IMR-90 (cell line): ENCODE results near the gene TPRKB. TPM values are rescaled to one million over a fixed set of nuclear protein-coding genes. Genes with fewer than 3 reads are reported as not detected.

Source experiments
- ATAC-seq: fragments of 200-7000 bp; cut with Tn5 transposase; 2 replicates; pipeline ENCODE4 v1.9.1; 2020; ENCODE audit warnings: low read depth, mild to moderate bottlenecking, moderate library complexity
- BruUV-seq: library from RNA; stranded (reverse); fragments of 400-500 nt; replicated peaks from 2 replicates; lab custom pipeline; 2021; lab: Mats Ljungman, UMichigan
- CTCF ChIA-PET: fragments of 300-600 bp; formaldehyde crosslinking; extraction: SDS; loops from one replicate; lab custom pipeline; 2021; ENCODE audit warnings: antibody characterized with exemption; lab: Yijun Ruan, JAX
- POLR2A ChIA-PET: fragments of 300-600 bp; sonication (Branson Sonifier 250); formaldehyde crosslinking; loops from one replicate; lab custom pipeline; 2022; ENCODE audit warnings: antibody characterized with exemption; ENCODE audit not compliant: unreplicated experiment; lab: Charles Lee
- DNase-seq: peaks from one replicate; pipeline ENCODE4 v3.0.0; 2013
- H2AFZ ChIP-seq: replicated peaks from 2 replicates; pipeline ENCODE3; 2013; ENCODE audit warnings: low read length, mild to moderate bottlenecking; ENCODE audit not compliant: poor library complexity
- H2AK5ac ChIP-seq: 2 replicates; pipeline ENCODE4 v1.6.1; 2013; ENCODE audit warnings: low read depth, low read length, inconsistent platforms
- H2AK9ac ChIP-seq: replicated peaks from 2 replicates; pipeline ENCODE3; 2013; ENCODE audit warnings: mild to moderate bottlenecking, low read depth, low read length, moderate library complexity; ENCODE audit not compliant: poor library complexity
- H2BK120ac ChIP-seq: 2 replicates; pipeline ENCODE4 v1.6.1; 2013; ENCODE audit warnings: low read depth, low read length, inconsistent platforms
- H2BK15ac ChIP-seq: 3 replicates; pipeline ENCODE4 v1.6.1; 2013; ENCODE audit warnings: low read depth, low read length, inconsistent platforms
- H2BK20ac ChIP-seq: 2 replicates; pipeline ENCODE4 v1.6.1; 2013; ENCODE audit warnings: low read depth, mild to moderate bottlenecking, inconsistent platforms, low read length, moderate library complexity
- H2BK5ac ChIP-seq: 2 replicates; pipeline ENCODE4 v1.6.1; 2013; ENCODE audit warnings: mild to moderate bottlenecking, low read depth, low read length, inconsistent platforms; ENCODE audit not compliant: poor library complexity, severe bottlenecking
- H3K14ac ChIP-seq: replicated peaks from 2 replicates; pipeline ENCODE4 v1.6.1; 2013; ENCODE audit warnings: low read depth, low read length, inconsistent platforms
- H3K18ac ChIP-seq: 2 replicates; pipeline ENCODE4 v1.6.1; 2013; ENCODE audit warnings: low read depth, low read length, control low read depth
- H3K23ac ChIP-seq: 2 replicates; pipeline ENCODE4 v1.6.1; 2013; ENCODE audit warnings: low read depth, low read length, inconsistent platforms
- H3K27ac ChIP-seq: 2 replicates; pipeline ENCODE4 v1.5.1; 2013; ENCODE audit warnings: mild to moderate bottlenecking, control low read depth, low read length; ENCODE audit not compliant: insufficient read depth
- H3K27me3 ChIP-seq: 2 replicates; pipeline ENCODE4 v1.6.1; 2013; ENCODE audit warnings: low read length; ENCODE audit not compliant: control insufficient read depth, insufficient read depth
- H3K36me3 ChIP-seq: 2 replicates; pipeline ENCODE4 v1.6.1; 2013; ENCODE audit warnings: low read length, mixed read lengths; ENCODE audit not compliant: control insufficient read depth, insufficient read depth
- H3K4ac ChIP-seq: 2 replicates; pipeline ENCODE4 v1.6.1; 2013; ENCODE audit warnings: low read depth, low read length, inconsistent platforms
- H3K4me1 ChIP-seq: 2 replicates; pipeline ENCODE4 v1.6.1; 2013; ENCODE audit warnings: low read length, mixed read lengths; ENCODE audit not compliant: control insufficient read depth, insufficient read depth
- H3K4me2 ChIP-seq: 2 replicates; pipeline ENCODE4 v1.6.1; 2013; ENCODE audit warnings: low read depth, mild to moderate bottlenecking, control low read depth, low read length, moderate library complexity
- H3K4me3 ChIP-seq: 2 replicates; pipeline ENCODE4 v1.5.1; 2013; ENCODE audit warnings: low read depth, mild to moderate bottlenecking, control low read depth, low read length, moderate library complexity; ENCODE audit not compliant: insufficient read depth
- H3K56ac ChIP-seq: 2 replicates; pipeline ENCODE4 v1.6.1; 2013; ENCODE audit warnings: low read length, inconsistent platforms; ENCODE audit not compliant: insufficient read depth; ENCODE audit errors: extremely low read depth
- H3K79me1 ChIP-seq, 2 experiments: 2 replicates each; pipeline ENCODE4 v1.6.1; 2013; ENCODE audit warnings: low read length in 2 of 2, inconsistent platforms in 1 of 2, low read depth in 1 of 2
- H3K9ac ChIP-seq: 2 replicates; pipeline ENCODE4 v1.6.1; 2013; ENCODE audit warnings: low read depth, low read length, control low read depth
- H3K9me1 ChIP-seq: 2 replicates; pipeline ENCODE4 v1.6.1; 2013; ENCODE audit warnings: low read length, inconsistent platforms; ENCODE audit not compliant: insufficient read depth
- H3K9me3 ChIP-seq: 2 replicates; pipeline ENCODE4 v1.6.1; 2013; ENCODE audit warnings: low read length; ENCODE audit not compliant: control insufficient read depth, insufficient read depth
- H4K20me1 ChIP-seq: 2 replicates; pipeline ENCODE4 v1.6.1; 2013; ENCODE audit warnings: low read length, inconsistent platforms; ENCODE audit not compliant: insufficient read depth
- H4K5ac ChIP-seq: 2 replicates; pipeline ENCODE4 v1.6.1; 2013; ENCODE audit warnings: mild to moderate bottlenecking, low read depth, low read length, control low read depth
- H4K8ac ChIP-seq, 2 experiments: 2 replicates each; pipeline ENCODE4 v1.6.1; 2013; ENCODE audit warnings: low read depth in 2 of 2, low read length in 2 of 2, control low read depth in 1 of 2, inconsistent platforms in 1 of 2
- H4K91ac ChIP-seq: 2 replicates; pipeline ENCODE4 v1.6.1; 2013; ENCODE audit warnings: low read depth, low read length, inconsistent platforms; ENCODE audit not compliant: insufficient read depth
- BHLHE40 ChIP-seq: fragments of 150-350 bp; IDR thresholded peaks from 2 replicates; pipeline ENCODE4 v1.6.1; 2016; ENCODE audit warnings: mild to moderate bottlenecking, low read depth, low read length
- CEBPB ChIP-seq: IDR thresholded peaks from 2 replicates; pipeline ENCODE4 v1.6.1; 2012; ENCODE audit warnings: low read depth, low read length, improper control_type of control experiment
- CHD1 ChIP-seq: IDR thresholded peaks from 2 replicates; pipeline ENCODE4 v1.6.1; 2012; ENCODE audit warnings: low read depth, low read length, improper control_type of control experiment
- CTCF ChIP-seq: conservative IDR thresholded peaks from 2 replicates; pipeline ENCODE4 v1.5.1; 2012; ENCODE audit warnings: mild to moderate bottlenecking, low read depth, low read length, improper control_type of control experiment
- MAZ ChIP-seq: IDR thresholded peaks from 2 replicates; pipeline ENCODE4 v1.6.1; 2012; ENCODE audit warnings: low read depth, mild to moderate bottlenecking, low read length, improper control_type of control experiment, moderate library complexity, borderline replicate concordance
- NFE2L2 ChIP-seq: fragments of 150-350 bp; IDR thresholded peaks from 2 replicates; pipeline ENCODE4 v1.6.1; 2016; ENCODE audit warnings: low read depth, mild to moderate bottlenecking, low read length
- POLR2A ChIP-seq: IDR thresholded peaks from 2 replicates; pipeline ENCODE4 v1.6.1; 2012; ENCODE audit warnings: mild to moderate bottlenecking, low read depth, low read length
- RAD21 ChIP-seq: IDR thresholded peaks from 2 replicates; pipeline ENCODE4 v1.6.1; 2012; ENCODE audit warnings: low read length, improper control_type of control experiment
- RFX5 ChIP-seq: IDR thresholded peaks from 2 replicates; pipeline ENCODE4 v1.8.0; 2012; ENCODE audit warnings: low read depth, mild to moderate bottlenecking, low read length, moderate library complexity
- WGBS, 2 experiments: methylation state at CpG; one replicate each; pipeline versions ENCODE4 v1.1.5 to v1.1.7; 2013; ENCODE audit warnings: missing lambda C conversion rate in 2 of 2; ENCODE audit not compliant: insufficient read length in 1 of 2; ENCODE audit errors: extremely low coverage in 2 of 2; 5-methylcytosine and 5-hydroxymethylcytosine counted together
- dilution Hi-C: fragments of 300-500 bp; cut with HindIII; formaldehyde crosslinking; loops from one replicate; pipeline ENCODE4 v1.14.3; 2018; ENCODE audit warnings: low sequenced_read_pairs; ENCODE audit not compliant: unreplicated experiment
- in situ Hi-C: fragments of 300-500 bp; cut with MboI; formaldehyde crosslinking; loops from 3 replicates; pipeline ENCODE4 v1.14.3; 2019; ENCODE audit warnings: low sequenced_read_pairs, inconsistent platforms, mixed read lengths
- intact Hi-C: fragments of 100-400 bp; cut with micrococcal nuclease; formaldehyde crosslinking; loops from 2 replicates; pipeline ENCODE4 v1.10.0; 2022
- polyA plus RNA-seq, 3 experiments: library from polyadenylated mRNA; depleted of rRNA; stranded (reverse); fragments of >200 nt; gene quantifications; 2 replicates each; pipeline ENCODE4 v1.2.3, GENCODE V29; 2012; ENCODE audit warnings: low replicate concordance in 1 of 3
- total RNA-seq: library from RNA; depleted of rRNA; stranded (reverse); fragments of >200 nt; gene quantifications from 2 replicates; pipeline ENCODE4 v1.2.3, GENCODE V29; 2012
- TF ChIP-seq, protein P1 (sequence below): fragments of 150-350 bp; IDR thresholded peaks from 2 replicates; pipeline ENCODE4 v1.6.1; 2017; ENCODE audit warnings: mild to moderate bottlenecking, antibody characterized with exemption, low read length, low read depth

The TPRKB gene
- total and polyA plus RNA-seq, 2 of the 4 experiments (the other 2 are of a cell fraction): 35.3 to 37.6 TPM

DNA sequence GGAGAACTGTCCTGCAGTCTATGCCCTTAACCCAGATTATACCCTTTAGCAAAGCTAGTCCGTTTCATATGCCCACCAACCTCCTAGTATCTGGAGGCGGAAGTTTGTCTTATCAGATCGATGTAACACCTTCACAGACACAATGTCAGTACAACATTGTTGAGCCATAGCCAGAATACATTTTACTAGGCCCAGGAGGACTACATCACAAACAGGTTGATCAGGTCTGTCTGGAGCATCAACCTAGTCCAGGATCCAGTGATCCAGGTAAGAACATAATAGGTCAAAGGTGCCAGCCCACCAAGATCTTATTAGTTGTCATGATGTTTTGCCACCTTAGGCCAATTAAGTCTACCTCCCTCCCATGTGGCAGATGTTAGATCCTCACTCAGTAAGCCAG, 2.0 kb upstream of the TPRKB start:
- Histone ChIP-seq H3K4me3 (no peak overlapping the region), H2BK5ac (no peak overlapping the region), H3K27me3 (no peaks in the 10 kb centered on the region), H3K18ac (no peak overlapping the region), H3K79me1 (peaks cover 6% of the 10 kb centered on the region in 2 experiments), H3K27ac (no peak overlapping the region), H4K91ac (no peak overlapping the region), H4K8ac (no peak overlapping the region), H4K5ac (no peak overlapping the region), H3K4me2 (no peak overlapping the region), H3K14ac (no peak overlapping the region), H2AK9ac (no peak overlapping the region), H2BK20ac (no peak overlapping the region), H2BK15ac (no peak overlapping the region), H3K9me1 (peaks cover 2% of the 10 kb centered on the region; the same call in 1 of the 2 replicates), H3K4ac (no peak overlapping the region), H3K23ac (no peak overlapping the region), H2AK5ac (no peak overlapping the region), H3K56ac (no peak overlapping the region), H3K4me1 (no peaks in the 10 kb centered on the region), H2BK120ac (no peak overlapping the region), H4K20me1 (no peaks in the 10 kb centered on the region), H3K9me3 (no peaks in the 10 kb centered on the region), H2AFZ (no peak overlapping the region), H3K36me3 (peaks cover 6% of the 10 kb centered on the region), H3K9ac (no peak overlapping the region)
- intact Hi-C loops: loop anchor here (5.0 kb wide), 1 partner anchor 507 kb away; the partner anchor contains the start of genes CCT7 and PRADC1
- in situ Hi-C loops: no loop called here
- BruUV-seq: no TSS peak
- DNase-seq: no peak
- no CpG with 5 or more reads among the region's 3 CpGs for WGBS, 2 experiments
- CTCF ChIA-PET: no interaction called here
- TF ChIP-seq, protein P1, sequence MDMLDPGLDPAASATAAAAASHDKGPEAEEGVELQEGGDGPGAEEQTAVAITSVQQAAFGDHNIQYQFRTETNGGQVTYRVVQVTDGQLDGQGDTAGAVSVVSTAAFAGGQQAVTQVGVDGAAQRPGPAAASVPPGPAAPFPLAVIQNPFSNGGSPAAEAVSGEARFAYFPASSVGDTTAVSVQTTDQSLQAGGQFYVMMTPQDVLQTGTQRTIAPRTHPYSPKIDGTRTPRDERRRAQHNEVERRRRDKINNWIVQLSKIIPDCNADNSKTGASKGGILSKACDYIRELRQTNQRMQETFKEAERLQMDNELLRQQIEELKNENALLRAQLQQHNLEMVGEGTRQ: no peak
- TF ChIP-seq CEBPB: no peak
- TF ChIP-seq RFX5: no peak
- no peak for TF ChIP-seq CTCF
- no peak for TF ChIP-seq MAZ
- TF ChIP-seq RAD21: no peak
- no peak for TF ChIP-seq CHD1
- TF ChIP-seq POLR2A: no peak
- no peak for TF ChIP-seq BHLHE40
- TF ChIP-seq NFE2L2: no peak
- no peak for ATAC-seq
- dilution Hi-C loops: no loop called here
- POLR2A ChIA-PET: no interaction called here
